WERI-Rb-1 (cell line): Measurements from ENCODE around the gene ZMIZ2.
"Not testable (repeated sequence)": the region's sequence is repeated elsewhere in the genome, so short reads cannot be mapped to it uniquely, and the experiment has no call there.

Experiments used
- DNase-seq: peaks from one replicate; pipeline ENCODE4 v3.0.0-alpha.2; 2020
- H3K27ac ChIP-seq: fragments of 250-450 bp; sonication (Bioruptor Pico); 2 replicates; pipeline ENCODE4 v1.5.1; 2020; ENCODE audit warnings: mild to moderate bottlenecking, moderate library complexity
- H3K27me3 ChIP-seq: fragments of 250-450 bp; sonication (Bioruptor Pico); 2 replicates; pipeline ENCODE4 v1.5.1; 2021; ENCODE audit warnings: mild to moderate bottlenecking, low read depth, moderate library complexity; ENCODE audit not compliant: insufficient read depth, severe bottlenecking
- H3K36me3 ChIP-seq: fragments of 250-450 bp; sonication (Bioruptor Pico); 2 replicates; pipeline ENCODE4 v1.5.1; 2020; ENCODE audit warnings: mild to moderate bottlenecking, moderate library complexity
- H3K4me3 ChIP-seq: 2 replicates; pipeline ENCODE4 v1.5.1; 2011; ENCODE audit warnings: low read depth, mild to moderate bottlenecking, control low read depth, low read length
- H3K9me3 ChIP-seq: fragments of 250-450 bp; sonication (Bioruptor Pico); 2 replicates; pipeline ENCODE4 v1.5.1; 2021; ENCODE audit warnings: mild to moderate bottlenecking, moderate library complexity; ENCODE audit not compliant: severe bottlenecking
- CTCF ChIP-seq: IDR thresholded peaks from 2 replicates; pipeline ENCODE4 v1.5.1; 2011; ENCODE audit warnings: low read depth, mild to moderate bottlenecking, control low read depth, inconsistent platforms, low read length

The ZMIZ2 gene

DNA sequence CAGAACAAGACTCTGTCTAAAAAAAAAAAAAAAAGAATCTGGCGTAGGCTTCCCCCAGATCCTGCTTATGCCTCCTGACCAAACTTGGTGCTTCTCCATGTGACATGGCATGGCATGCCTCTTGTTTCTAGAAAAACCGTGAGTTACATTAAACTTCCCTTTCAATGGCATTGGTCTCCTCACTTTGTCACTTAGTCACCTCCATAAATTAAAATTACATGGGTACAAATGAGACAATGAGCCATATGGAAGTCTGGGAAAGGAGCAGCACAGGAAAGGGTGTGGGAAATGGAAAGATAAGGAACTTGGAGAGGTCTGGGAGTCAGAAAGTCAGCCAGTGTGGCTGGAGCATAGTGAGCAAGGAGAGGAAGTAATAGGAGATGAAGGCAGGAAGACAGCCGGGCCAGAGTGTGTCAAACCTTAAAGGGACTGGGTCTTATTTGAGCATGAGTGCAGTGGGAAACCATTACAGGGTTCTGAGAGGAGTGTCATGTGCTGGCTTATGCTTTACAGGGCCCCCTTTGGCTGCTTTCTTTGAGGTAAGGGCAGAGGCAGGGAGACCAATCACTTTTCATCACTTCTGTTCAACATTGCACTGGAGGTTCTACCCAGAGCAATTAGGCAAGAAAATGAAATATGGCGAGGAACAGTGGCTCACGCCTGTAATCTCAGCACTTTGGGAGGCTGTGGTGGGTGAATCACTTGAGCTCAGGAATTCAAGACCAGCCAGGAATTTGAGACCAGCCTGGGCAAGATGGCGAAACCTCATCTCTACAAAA lies 21.3 kb upstream of the ZMIZ2 start:
- Histone ChIP-seq H3K4me3 (no peak overlapping the region), H3K27me3 (no peaks in the 10 kb centered on the region), H3K9me3 (no peaks in the 10 kb centered on the region), H3K36me3 (no peaks in the 10 kb centered on the region), H3K27ac (no peak overlapping the region)
- no peak for TF ChIP-seq CTCF
- DNase-seq: no peak

- no peaks in the 10 kb centered on the region for H3K36me3 ChIP-seq
- no peak for TF ChIP-seq CTCF
Measured at GRCh38 chr7:44727937-44728262, 20.7 kb upstream of the ZMIZ2 start.

GRCh38 chr7:44729949-44730590 lies 18.6 kb upstream of the ZMIZ2 start:
- no peak overlapping the region for H3K4me3 ChIP-seq
- TF ChIP-seq CTCF: no peak
- no peak overlapping the region for H3K27ac ChIP-seq

More at GRCh38 chr7:44727937-44728262, 20.7 kb upstream of the ZMIZ2 start:
- no peak for DNase-seq
- Histone ChIP-seq H3K4me3 (no peak overlapping the region), H3K27me3 (no peaks in the 10 kb centered on the region), H3K9me3 (no peaks in the 10 kb centered on the region), H3K27ac (no peak overlapping the region)

DNA sequence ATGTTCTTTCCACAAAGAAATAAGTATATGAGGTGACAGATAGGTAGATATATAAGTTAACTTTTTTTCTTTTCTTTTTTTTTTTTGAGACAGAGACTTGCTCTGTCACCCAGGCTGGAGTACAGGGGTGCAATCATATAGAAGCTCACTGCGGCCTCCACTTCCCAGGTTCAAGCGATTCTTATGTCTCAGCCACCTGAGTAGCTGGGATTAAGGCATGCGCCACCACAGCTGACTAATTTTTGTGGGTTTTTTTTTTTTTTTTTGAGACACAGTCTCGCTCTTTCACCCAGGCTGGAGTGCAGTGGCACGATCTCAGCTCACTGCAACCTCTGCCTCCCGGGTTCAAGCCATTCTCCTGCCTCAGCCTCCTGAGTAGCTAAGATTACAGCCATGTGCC lies 15.7 kb upstream of the ZMIZ2 start:
- not testable (repeated sequence) for H3K9me3 ChIP-seq, H3K36me3 ChIP-seq, H3K27ac ChIP-seq, H3K4me3 ChIP-seq, DNase-seq, H3K27me3 ChIP-seq

More at GRCh38 chr7:44729949-44730590, 18.6 kb upstream of the ZMIZ2 start:
- Histone ChIP-seq H3K9me3 (no peaks in the 10 kb centered on the region), H3K27me3 (no peaks in the 10 kb centered on the region), H3K36me3 (no peaks in the 10 kb centered on the region)
- no peak for DNase-seq

- no peaks in the 10 kb centered on the region for H3K27me3 ChIP-seq
- H3K9me3 ChIP-seq: no peaks in the 10 kb centered on the region
- H3K36me3 ChIP-seq: no peaks in the 10 kb centered on the region
- no peak overlapping the region for H3K27ac ChIP-seq
- TF ChIP-seq CTCF: no peak
- H3K4me3 ChIP-seq: no peak overlapping the region
- DNase-seq: no peak
Measured at GRCh38 chr7:44733708-44734481, 14.8 kb upstream of the ZMIZ2 start.
